ENCODE measurements around the gene C1orf232.

The C1orf232 gene

GRCh38 chr1:26182383-26182696, 13.6 kb upstream of the C1orf232 start:
- Histone ChIP-seq H3K9me3 (ENCODE audit: insufficient read depth, low read length, severe bottlenecking) (no peaks in the 10 kb centered on the region), H3K4me1 (ENCODE audit: insufficient read depth, low read length) (no peaks in the 10 kb centered on the region), H3K27me3 (ENCODE audit: insufficient read depth, low read length, poor library complexity) (no peaks in the 10 kb centered on the region), H3K27ac (ENCODE audit: low read length) (no peak overlapping the region), H3K36me3 (ENCODE audit: insufficient read depth, low read length) (no peaks in the 10 kb centered on the region), H2AFZ (ENCODE audit: low read depth, low read length) (no peak overlapping the region), H3K4me2 (ENCODE audit: insufficient read depth, low read length) (no peak overlapping the region), H3K9ac (ENCODE audit: low read depth, low read length) (no peak overlapping the region), H4K20me1 (ENCODE audit: insufficient read depth, low read length) (no peaks in the 10 kb centered on the region; the same call in 1 of the 2 replicates), H3K4me3 (ENCODE audit: low read depth in 1 of 2, low read length in 2 of 2) (no peak overlapping the region), H3K79me2 (ENCODE audit: insufficient read depth, low read length) (no peaks in the 10 kb centered on the region)
- DNase-seq (no peak), ATAC-seq (ENCODE audit: insufficient read depth, low read depth) (no peak)
- TF ChIP-seq CTCF (IDR thresholded peaks at IDR 0.05; ENCODE audit: borderline replicate concordance, extremely low read depth, low read length, poor library complexity, severe bottlenecking) (no peak), EZH2 (IDR thresholded peaks at IDR 0.05; ENCODE audit: borderline replicate concordance, low read depth, low read length, severe bottlenecking) (no peak)

- DNase-seq (no peak), ATAC-seq (ENCODE audit: insufficient read depth, low read depth) (no peak)
- TF ChIP-seq EZH2 (IDR thresholded peaks at IDR 0.05; ENCODE audit: borderline replicate concordance, low read depth, low read length, severe bottlenecking) = no peak
- no peak for TF ChIP-seq CTCF (IDR thresholded peaks at IDR 0.05; ENCODE audit: borderline replicate concordance, extremely low read depth, low read length, poor library complexity, severe bottlenecking)
- no peaks in the 10 kb centered on the region for H3K36me3 ChIP-seq (ENCODE audit: insufficient read depth, low read length)
- H3K4me1 ChIP-seq (ENCODE audit: insufficient read depth, low read length) = no peaks in the 10 kb centered on the region
- H3K27me3 ChIP-seq (ENCODE audit: insufficient read depth, low read length, poor library complexity) = no peaks in the 10 kb centered on the region
- no peak overlapping the region for H3K9ac ChIP-seq (ENCODE audit: low read depth, low read length)
- no peak overlapping the region for H3K4me3 ChIP-seq (ENCODE audit: low read depth in 1 of 2, low read length in 2 of 2)
- no peaks in the 10 kb centered on the region; the same call in 1 of the 2 replicates for H4K20me1 ChIP-seq (ENCODE audit: insufficient read depth, low read length)
- H3K4me2 ChIP-seq (ENCODE audit: insufficient read depth, low read length) = no peak overlapping the region
- no peak overlapping the region for H3K27ac ChIP-seq (ENCODE audit: low read length)
- H2AFZ ChIP-seq (ENCODE audit: low read depth, low read length) = no peak overlapping the region
- no peaks in the 10 kb centered on the region for H3K9me3 ChIP-seq (ENCODE audit: insufficient read depth, low read length, severe bottlenecking)
- H3K79me2 ChIP-seq (ENCODE audit: insufficient read depth, low read length) = no peaks in the 10 kb centered on the region
Measured at GRCh38 chr1:26181586-26182382, 13.0 kb upstream of the C1orf232 start.

DNA sequence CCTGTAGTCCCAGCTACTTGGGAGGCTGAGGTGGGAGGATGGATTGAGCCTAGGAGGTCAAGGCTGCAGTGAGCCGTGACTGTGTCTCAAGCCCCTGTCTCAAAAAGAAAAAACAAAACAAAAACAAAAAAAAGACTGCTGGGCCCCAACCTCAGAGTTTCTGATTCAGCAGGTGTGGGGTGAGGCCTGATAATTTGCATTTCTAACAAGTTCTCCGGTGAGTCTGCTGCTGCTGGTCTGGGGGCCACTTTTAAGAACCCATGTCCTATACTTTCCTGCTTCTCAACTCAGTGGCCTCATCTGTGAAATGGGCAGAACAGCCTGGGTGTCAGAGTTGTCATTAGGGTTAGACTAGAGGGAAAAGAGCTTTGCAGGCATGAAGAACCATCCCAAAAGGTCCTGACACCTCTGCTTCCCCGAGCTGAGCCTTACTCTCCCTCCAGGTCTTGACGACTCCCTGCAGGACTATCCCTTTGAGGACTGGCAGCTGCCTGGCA, 11.3 kb upstream of the C1orf232 start:
- Histone ChIP-seq H3K27ac (ENCODE audit: low read length) (no peak overlapping the region), H3K4me1 (ENCODE audit: insufficient read depth, low read length) (no peaks in the 10 kb centered on the region), H2AFZ (ENCODE audit: low read depth, low read length) (no peak overlapping the region), H4K20me1 (ENCODE audit: insufficient read depth, low read length) (no peaks in the 10 kb centered on the region; the same call in 1 of the 2 replicates), H3K4me2 (ENCODE audit: insufficient read depth, low read length) (no peak overlapping the region), H3K9me3 (ENCODE audit: insufficient read depth, low read length, severe bottlenecking) (no peaks in the 10 kb centered on the region), H3K4me3 (ENCODE audit: low read depth in 1 of 2, low read length in 2 of 2) (no peak overlapping the region), H3K36me3 (ENCODE audit: insufficient read depth, low read length) (no peaks in the 10 kb centered on the region), H3K9ac (ENCODE audit: low read depth, low read length) (no peak overlapping the region), H3K27me3 (ENCODE audit: insufficient read depth, low read length, poor library complexity) (no peaks in the 10 kb centered on the region), H3K79me2 (ENCODE audit: insufficient read depth, low read length) (no peaks in the 10 kb centered on the region)
- TF ChIP-seq EZH2 (IDR thresholded peaks at IDR 0.05; ENCODE audit: borderline replicate concordance, low read depth, low read length, severe bottlenecking) (no peak), CTCF (IDR thresholded peaks at IDR 0.05; ENCODE audit: borderline replicate concordance, extremely low read depth, low read length, poor library complexity, severe bottlenecking) (no peak)
- DNase-seq (no peak), ATAC-seq (ENCODE audit: insufficient read depth, low read depth) (no peak)

Data from DND-41 (cell line).